HG03442 (cell line): ENCODE measurements around the gene GPC3.
"Not testable (repeated sequence)": the region's sequence is repeated elsewhere in the genome, so short reads cannot be mapped to it uniquely, and the experiment has no call there.

Experiments
- ATAC-seq: cut with Tn5 transposase; IDR thresholded peaks from one replicate; pipeline ENCODE4 v1.9.1; 2021; ENCODE audit warnings: mild to moderate bottlenecking, moderate library complexity; ENCODE audit not compliant: unreplicated experiment

The GPC3 gene

DNA sequence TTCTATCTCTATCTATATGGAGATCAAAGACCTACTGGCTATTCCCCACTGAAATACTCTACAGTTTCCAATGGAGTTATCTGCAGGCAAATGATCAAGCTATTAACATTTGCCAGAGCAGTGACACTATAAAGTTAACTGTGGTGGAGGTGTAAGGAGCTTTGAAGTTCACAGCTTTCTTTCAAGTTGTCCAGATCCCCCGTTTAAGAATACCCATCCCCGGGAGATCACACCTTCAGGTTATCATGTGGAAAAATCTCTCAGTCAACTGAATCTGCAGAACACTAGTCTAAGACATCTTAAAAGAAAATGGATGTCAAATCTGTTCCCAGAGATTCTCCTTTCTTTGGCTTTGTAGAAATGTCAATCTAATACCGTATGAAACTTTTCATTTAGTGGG, 80.1 kb downstream of the GPC3 start:
- no peak for ATAC-seq

GRCh38 chrX:133897593-133898163, 87.7 kb downstream of the GPC3 start:
- ATAC-seq, result no peak

DNA sequence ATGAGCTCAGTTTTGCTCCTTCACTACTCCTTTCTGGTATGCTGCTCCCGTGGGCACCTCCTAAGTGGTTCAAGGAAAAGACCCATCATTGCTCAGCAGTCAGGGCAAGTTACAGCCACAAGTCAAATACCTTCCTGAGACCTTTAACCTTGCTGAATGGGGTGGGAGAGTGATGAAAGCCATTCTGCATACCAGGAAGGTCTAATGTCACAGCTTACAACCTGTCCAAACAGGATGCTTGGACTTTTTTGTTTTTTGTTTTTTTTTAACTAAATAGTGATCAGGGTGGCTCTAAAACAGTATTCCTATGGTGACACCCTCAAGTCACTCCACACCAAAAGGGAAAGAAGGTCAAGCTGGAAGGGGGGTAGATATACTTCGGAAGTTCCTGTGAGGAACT, 93.1 kb downstream of the GPC3 start:
- no peak for ATAC-seq

DNA sequence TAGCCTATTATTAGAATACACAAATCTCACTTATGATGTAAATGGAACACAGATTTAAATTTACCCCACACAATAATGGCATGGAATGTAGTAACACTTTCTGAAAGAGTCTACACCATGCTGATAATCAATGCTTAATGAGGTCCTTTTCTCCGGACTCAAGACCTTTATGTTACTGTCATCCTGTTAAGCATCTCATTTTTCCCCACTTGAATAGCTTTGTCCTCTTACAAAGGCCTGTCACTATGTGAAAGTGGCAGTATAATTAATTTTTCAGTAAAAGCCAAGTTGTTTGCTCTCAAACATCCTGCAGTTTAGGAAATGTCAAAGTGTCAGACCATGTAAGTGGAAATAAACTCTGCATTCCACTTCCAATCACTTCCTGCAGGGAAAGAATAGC, 96.4 kb downstream of the GPC3 start:
- no peak for ATAC-seq

GRCh38 chrX:133888084-133888483, 97.3 kb downstream of the GPC3 start:
- ATAC-seq, result not testable (repeated sequence)

GRCh38 chrX:133884430-133885394, 100.7 kb downstream of the GPC3 start:
- ATAC-seq, result no peak

DNA sequence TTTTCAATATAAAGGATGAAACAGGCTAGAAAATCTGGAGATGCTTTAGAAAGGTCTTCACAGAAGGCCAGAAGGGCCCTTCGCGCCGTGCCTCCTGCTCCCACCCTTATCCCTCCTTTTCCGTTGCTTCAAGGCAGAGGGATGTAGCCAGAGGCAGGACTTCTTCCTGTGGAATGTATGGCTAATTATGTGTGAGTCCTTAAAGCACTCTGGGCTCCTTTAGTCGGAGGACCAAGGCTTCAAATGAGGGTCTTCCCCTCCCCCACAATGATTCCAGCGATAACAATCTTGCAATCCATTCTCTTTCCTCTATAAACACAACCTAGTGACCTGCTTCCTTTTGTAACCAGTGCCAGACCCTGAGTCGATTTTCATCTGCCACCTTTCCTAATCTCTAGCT, 103.5 kb downstream of the GPC3 start:
- ATAC-seq, result no peak

DNA sequence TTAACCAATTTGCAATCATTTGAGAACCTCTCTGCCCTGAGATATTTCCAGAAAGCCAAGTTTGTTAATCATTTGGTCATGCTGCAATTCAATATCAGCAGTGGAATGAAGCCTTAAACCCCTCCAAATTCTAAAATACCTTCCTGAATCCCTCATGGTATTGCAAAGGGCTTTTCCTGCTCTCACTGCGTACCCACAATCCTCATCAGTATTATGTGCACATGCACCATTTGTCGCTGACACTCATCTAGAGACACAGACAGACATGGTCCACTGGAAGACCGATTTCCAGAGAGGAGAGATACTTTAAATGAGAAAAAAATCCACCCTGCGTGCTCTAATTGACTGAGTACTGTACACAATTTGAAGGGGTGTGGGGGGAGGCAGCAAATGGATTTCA, 104.4 kb downstream of the GPC3 start:
- no peak for ATAC-seq

- no peak for ATAC-seq
These were observed 105.4 kb downstream of the GPC3 start for GRCh38 chrX:133880032-133880443.

GRCh38 chrX:133878710-133879109, 106.7 kb downstream of the GPC3 start:
- ATAC-seq, result no peak

DNA sequence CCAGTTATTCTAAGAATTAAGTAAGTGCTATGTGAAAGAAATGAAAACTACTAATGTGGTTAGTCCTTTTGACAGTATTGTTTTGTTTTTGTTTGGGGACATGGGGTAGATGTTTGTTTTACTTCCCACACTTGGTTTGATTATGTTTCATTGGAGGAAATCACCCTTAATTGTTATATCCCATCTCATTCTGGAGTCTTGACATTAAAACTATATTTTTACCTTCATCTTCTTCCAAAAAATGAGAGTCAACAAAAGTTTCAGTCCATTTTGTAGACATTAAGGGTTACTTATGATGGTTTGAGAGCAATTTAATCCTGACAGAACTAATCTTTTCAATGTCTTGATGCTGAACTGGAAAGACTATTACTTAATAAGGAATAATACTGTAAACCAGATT, 108.7 kb downstream of the GPC3 start:
- ATAC-seq, result no peak

DNA sequence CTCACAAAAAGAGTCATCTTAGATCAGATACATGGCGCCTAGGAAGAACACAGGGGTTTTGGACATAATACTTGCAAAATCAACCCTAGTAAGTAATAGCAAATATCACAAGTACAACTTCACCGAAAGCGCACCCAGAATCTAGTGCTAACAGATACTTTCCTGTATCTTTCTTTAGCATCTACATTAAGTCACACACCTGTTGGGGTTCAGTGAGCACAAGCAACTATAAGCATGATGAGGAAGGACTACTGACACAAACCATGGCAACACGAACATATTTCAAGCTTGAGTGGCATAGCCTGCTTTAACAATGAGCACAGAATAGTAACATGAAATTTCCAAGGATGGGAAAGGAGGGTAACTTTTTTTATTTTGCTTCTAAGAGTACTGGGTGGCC, 116.1 kb downstream of the GPC3 start:
- no peak for ATAC-seq

GRCh38 chrX:133868682-133869081, 116.7 kb downstream of the GPC3 start:
- no peak for ATAC-seq

DNA sequence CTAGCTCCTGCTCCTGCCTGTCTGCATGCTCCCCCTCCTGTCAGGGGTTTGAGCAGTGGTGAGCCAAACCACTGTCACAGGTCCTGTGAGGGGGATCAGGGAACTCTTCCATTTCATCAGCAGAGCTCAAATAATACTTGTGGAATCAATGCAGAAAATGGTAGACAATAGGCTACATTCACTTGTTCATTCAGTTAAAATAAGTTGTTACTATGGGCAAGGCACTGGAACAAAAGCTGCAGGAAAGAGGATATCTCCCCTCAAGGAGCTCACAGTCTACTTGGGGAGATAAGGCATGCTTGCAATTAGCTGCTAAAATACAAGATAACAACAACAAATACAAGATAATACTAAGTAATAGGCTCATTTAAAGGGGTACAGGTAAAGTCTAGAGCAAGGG, 117.1 kb downstream of the GPC3 start:
- ATAC-seq, result no peak

- no peak for ATAC-seq
These were observed 119.5 kb downstream of the GPC3 start for GRCh38 chrX:133865761-133866471.

DNA sequence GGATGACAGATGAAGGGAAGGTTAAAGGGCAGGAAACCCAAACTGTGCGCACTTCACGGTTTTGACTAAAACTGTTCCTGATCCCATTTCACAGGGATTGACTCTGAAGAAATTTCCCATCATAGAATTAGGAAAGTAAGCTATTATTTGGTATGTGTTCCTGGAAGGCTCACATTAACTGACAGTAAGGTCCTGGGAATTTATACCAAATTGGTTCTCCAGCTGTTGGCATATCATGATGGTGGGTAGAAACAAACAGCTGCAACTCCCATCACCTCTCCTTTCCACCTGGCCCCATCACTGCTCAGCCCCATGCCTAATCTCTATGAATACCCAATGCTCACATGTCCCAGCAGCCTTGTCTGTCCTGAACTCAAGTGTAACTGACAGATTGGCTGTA, 121.2 kb downstream of the GPC3 start:
- ATAC-seq, result no peak

DNA sequence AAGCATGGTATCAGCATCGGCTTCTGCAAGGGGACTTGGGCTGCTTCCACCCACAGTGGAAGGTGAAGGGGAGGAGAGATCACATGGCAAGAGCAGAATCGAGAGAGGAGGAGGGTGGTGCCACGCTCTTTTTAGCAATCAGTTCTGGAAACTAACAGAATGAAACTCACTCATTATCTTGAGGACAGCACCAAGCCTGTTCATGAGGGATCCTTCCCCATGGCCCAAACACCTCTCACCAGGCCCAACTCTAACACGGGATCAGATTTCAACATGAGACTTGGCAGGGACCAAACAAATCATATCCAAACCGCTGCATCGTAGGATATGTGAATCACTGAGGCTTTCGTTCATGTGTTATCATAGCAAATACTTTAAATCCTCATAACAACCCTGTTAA, 125.5 kb downstream of the GPC3 start:
- no peak for ATAC-seq

DNA sequence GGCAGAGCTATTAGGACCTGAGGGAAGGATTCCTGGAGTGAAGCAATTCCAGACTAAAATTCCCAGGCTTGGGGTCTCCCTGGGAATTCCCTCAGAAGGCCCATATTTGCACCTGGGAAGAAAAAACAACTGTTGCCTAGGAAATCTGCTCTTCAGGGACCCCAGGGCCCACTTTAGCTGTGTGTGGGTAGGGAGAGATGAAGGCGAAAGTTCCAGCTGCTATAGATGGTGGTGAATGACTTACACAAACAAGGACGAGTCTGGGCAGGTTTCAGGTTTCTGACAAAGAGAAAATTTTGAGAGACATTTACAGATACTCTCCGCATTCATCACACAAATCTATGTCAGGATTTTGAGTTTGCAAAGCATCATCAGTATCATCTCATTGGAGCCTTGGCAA, 126.1 kb downstream of the GPC3 start:
- no peak for ATAC-seq

GRCh38 chrX:133857640-133858269, 127.6 kb downstream of the GPC3 start:
- no peak for ATAC-seq

DNA sequence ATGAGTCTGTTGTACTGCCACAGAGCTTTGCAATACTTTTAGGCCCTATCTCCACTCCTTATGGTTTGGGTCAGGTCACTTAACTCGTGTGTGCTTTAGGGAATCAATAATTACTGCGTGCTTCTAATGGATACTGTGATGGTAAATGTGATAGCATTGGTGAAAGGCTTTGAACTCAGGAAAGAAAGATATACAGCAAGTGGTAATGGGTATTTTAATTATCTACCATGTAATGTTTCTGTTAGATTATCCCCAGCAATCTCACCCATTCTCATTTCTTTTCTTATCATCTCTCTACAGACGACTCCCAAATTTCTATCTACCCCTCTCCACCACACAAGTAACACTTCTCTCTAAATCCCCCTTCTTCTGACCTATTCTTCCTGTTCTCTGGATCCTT, 128.6 kb downstream of the GPC3 start:
- no peak for ATAC-seq

GRCh38 chrX:133854290-133854689, 131.1 kb downstream of the GPC3 start:
- ATAC-seq, result no peak
